NCI-H2081 treated with DMSO at 0.1 percent for 48 hours (cell line): ENCODE results near the gene TTC28.

Experiments
- DNase-seq: peaks from one replicate; lab custom pipeline; 2025; lab: John Stamatoyannopoulos, UW

TTC28 gene

GRCh38 chr22:28269277-28269676, 410.4 kb downstream of the TTC28 start:
- DNase-seq = no peak

GRCh38 chr22:28268850-28269249, 410.8 kb downstream of the TTC28 start:
- DNase-seq = no peak

DNA sequence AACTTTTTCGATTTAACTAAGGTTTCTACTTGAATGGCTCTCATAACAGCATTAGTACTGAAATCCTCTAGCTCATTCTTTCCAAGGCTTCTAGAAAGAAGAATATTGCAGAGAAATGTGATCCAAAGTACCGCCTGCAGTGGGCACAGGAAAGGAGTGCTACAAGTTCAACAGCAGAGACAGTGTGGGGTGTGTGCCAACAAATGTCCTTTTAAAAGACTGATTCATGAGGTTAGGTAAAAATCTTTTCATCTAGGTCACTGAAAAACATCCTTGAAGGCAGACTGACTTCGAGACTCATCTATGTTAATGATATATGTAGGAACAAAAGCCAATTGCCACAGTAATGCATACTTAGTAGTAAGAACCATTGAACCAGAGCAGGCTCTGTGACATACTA, 411.5 kb downstream of the TTC28 start:
- no peak for DNase-seq

DNA sequence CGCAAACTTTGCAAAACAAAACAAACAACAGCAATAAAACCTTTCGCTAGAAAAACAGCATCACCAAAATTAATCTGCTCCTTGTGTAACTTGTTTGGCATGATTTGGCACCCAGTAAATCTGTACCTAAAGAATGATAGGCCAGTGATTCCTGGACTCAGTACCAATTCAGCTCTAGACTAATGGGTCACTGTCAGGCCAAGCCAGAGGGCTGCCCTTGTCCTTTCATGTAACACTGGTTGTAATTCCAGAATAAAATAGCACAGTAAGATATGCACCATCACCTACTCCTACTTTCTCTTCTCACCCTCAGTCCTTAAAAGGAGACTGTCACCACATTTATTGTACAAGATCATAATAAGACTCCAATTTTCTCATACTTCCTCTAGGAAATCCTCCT, 419.0 kb downstream of the TTC28 start:
- no peak for DNase-seq

GRCh38 chr22:28259774-28260312, 419.8 kb downstream of the TTC28 start:
- DNase-seq = no peak

DNA sequence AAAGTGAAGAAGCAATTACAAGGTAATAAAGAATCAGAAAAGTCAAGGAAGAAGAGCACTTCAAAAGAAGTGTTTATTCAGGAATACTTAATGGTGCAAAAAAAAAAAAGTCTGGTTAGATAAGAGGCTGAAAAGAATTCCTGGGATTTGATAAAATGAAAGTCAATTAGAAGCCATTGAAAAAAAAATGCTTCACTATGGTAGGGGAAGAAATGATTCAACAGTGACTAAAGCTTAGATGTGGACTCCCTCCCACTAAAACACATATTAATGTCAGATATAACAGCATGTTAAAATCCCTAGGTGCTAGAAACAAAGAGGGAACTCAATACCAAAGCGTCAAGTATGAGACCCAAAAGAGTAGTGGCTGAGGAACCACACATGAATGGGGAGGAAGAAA, 425.2 kb downstream of the TTC28 start:
- DNase-seq = no peak

DNA sequence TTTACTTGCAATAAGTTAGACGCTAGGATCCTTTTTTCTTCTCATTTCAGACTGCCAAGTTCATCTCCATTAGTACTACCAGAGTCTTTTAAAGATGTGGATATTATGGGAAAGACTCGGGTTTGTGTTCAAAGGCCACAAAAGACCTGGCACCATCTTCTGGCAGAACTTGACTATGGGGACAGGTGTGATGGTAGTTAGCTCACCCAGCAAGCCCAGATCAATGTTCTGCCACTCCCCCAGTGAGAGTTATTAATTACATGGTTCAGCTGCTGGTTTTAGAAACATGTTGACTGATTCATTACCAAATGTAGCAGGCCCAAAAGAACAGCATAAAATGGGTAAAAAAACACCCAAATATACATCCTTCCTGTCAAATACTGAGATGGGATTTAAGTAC, 427.1 kb downstream of the TTC28 start:
- no peak for DNase-seq

DNA sequence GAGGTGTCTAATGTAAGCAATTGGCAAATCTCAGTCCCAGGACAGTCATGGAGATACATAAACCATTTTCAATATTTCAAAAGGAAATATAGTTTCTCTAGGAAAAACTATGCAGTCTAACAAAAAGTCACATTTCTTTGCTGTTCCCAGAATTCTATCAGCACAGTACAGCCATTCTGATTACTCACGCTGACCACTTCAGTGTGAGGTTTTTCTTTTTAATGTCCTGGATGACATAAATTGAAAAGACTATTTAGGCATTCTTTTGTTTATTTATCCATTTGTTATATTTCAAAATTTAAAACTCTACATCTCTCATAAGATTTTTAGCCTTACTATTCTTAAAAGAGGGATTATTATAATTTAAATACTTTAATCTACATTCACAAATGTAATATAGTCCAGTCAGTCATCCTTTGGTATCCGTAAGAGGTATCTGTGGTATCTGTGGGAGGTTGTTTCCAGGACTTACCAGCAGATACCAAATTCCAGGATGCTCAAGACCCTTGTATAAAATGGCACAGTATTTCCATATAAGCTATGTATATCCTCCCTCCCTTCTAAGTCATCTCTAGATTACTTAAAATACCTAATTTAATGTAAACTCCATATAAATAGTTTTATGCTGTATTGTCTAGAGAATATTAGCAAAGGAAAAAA, 429.5 kb downstream of the TTC28 start:
- DNase-seq = no peak

- DNase-seq = no peak
Measured at GRCh38 chr22:28249402-28249801, 430.2 kb downstream of the TTC28 start.

GRCh38 chr22:28247667-28248363, 431.8 kb downstream of the TTC28 start:
- no peak for DNase-seq

DNA sequence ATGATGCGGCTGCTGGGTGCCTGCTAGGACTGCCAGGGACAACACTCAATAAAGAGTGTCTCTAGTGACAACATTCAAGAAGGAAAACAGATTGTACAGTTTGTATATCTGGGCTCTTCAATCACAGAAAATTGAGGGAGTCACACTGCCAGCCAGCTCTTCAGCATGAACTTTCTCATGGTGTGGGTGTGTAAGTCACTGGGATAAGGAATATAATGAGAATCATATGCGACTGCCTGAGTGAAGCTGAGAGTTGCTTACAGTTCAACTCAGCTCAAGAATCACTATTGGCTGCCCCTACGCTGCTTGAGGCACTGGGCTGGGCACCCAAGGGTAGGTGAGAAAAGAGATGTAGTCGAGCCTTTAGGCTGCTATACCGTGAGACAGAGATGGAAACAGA, 432.5 kb downstream of the TTC28 start:
- DNase-seq = no peak

- DNase-seq = no peak
Measured at GRCh38 chr22:28246397-28246796, 433.2 kb downstream of the TTC28 start.

- DNase-seq = no peak
Measured at GRCh38 chr22:28245579-28246224, 433.9 kb downstream of the TTC28 start.

DNA sequence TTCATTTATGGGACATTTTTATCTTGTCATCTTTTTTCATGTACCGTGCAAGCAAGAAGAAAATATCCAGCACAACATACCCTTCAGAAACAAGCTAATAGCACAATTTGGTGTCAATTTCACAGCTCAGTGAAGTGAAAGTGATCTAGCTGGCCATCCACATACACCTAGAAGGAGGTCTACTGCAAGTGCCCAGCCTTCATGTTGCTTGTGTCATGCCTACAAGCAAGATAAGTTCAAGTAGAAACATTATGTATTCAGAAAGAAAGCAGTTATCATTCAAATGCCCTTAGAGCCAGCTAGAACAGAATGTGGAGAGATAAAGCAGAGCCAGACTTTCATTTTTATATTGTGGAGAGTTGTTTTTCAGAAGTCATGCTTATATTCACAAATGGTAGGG, 434.9 kb downstream of the TTC28 start:
- no peak for DNase-seq

DNA sequence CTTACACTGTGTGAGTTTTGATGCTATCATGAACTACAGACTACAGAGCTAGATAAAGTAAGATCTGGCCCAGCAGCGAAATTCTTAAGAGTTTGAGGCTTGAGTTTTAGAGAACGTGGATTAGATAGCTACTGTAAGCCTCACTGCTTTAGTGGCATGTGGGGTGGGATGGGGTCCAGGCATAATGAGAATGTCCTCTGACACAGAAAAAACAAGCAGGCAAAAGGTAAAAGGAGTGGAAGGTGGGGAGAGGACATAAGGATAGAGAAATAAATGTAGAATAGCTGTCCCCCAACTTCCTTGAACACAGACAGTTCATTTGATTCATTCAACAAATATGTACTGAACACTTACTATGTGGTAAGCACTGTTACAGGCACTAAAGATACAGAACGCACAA, 436.1 kb downstream of the TTC28 start:
- DNase-seq = no peak

- DNase-seq = no peak
Measured at GRCh38 chr22:28241656-28242290, 437.9 kb downstream of the TTC28 start.

- DNase-seq = no peak
Measured at GRCh38 chr22:28239941-28240340, 439.7 kb downstream of the TTC28 start.

GRCh38 chr22:28237783-28238182, 441.9 kb downstream of the TTC28 start:
- no peak for DNase-seq

GRCh38 chr22:28237112-28237511, 442.5 kb downstream of the TTC28 start:
- DNase-seq = no peak

DNA sequence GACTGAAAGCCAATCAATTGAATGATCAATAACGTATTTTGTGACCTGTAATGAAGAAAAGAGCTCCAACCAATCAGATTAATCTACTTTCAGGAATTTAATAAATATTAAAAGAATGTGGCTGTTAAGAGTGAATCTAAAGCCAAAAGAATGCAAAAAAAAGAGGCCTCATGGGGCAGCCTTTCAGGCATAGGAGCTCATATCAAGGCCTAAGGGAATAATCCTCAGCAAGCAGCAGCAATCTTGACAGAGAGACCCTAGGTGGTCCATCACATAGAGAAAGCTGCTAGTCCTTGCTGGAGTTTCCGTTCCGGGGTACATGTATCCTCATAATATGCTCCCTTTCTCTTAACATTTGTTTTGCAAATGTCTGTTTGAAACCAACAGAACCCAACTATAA, 447.4 kb downstream of the TTC28 start:
- no peak for DNase-seq

- no peak for DNase-seq
Measured at GRCh38 chr22:28231441-28231840, 448.2 kb downstream of the TTC28 start.

DNA sequence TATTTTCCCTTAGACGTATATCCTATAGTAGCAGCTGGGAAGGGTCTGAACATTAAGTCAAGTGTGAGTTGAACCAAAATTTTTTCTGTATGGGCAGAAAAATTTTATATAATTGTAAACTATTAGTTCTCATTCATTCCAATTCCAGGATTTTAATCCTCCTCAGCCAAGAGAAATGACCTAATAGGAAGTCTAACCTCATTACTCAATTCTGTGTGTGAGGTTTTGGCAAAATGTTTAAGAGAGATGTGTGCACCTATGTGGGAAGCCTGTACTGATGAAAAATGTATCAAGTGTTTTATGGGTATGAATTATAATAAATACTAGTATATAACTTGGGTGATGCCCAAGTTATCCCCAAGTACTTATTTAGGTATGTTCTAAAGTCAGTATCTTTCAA, 449.0 kb downstream of the TTC28 start:
- DNase-seq = no peak
